ENCODE measurements around the gene MGAT4D. TPM values are rescaled to one million over a fixed set of nuclear protein-coding genes. Genes with fewer than 3 reads are reported as not detected.
A peak's percentile ranks its signal among the peaks of the same experiment; 100 is the strongest.
"Not testable (repeated sequence)": the region's sequence is repeated elsewhere in the genome, so short reads cannot be mapped to it uniquely, and the experiment has no call there.

Gene MGAT4D
- total RNA-seq, 1 experiment from 2014 or later = not detected

- ChIA-PET CTCF (interaction anchor here (0.8 kb wide), 1 partner anchor 86 kb away, joined by 3 read pairs; no protein-coding TSS in a partner anchor), POLR2A (no interaction called here)
- Histone ChIP-seq H3K9me3 (ENCODE audit: control insufficient read depth, insufficient read depth, low read depth, low read length) (no peaks in the 10 kb centered on the region), H3K4me3 (ENCODE audit: low read depth in 2 of 2, low read length in 2 of 2) (peak overlapping the region; percentile 83 to 88), H3K27me3 (ENCODE audit: control insufficient read depth, insufficient read depth, low read length) (no peaks in the 10 kb centered on the region), H3K36me3 (ENCODE audit: control insufficient read depth, insufficient read depth, low read length) (no peaks in the 10 kb centered on the region; the same call in 1 of the 2 replicates), H3K4me1 (ENCODE audit: control insufficient read depth, insufficient read depth, low read length) (peaks cover 5% of the 10 kb centered on the region), H3K27ac (ENCODE audit: low read length) (peak overlapping the region; percentile 54; the same call in 1 of the 2 replicates)
- no TSS peak for BruUV-seq (replicated peaks)
- no peak for TF ChIP-seq POLR2AphosphoS5 (IDR thresholded peaks at IDR 0.05; ENCODE audit: low read depth, low read length)
- no peak for TF ChIP-seq REST (IDR thresholded peaks at IDR 0.05; ENCODE audit: insufficient read depth in 1 of 2, low read depth in 2 of 2, low read length in 1 of 2)
- no peak for TF ChIP-seq SIN3A (IDR thresholded peaks at IDR 0.05; ENCODE audit: borderline replicate concordance, insufficient read depth, low read depth, low read length)
- TF ChIP-seq TCF7L2 (IDR thresholded peaks at IDR 0.05; ENCODE audit: low read depth, low read length) = no peak
- no peak for TF ChIP-seq CTCF (IDR thresholded peaks at IDR 0.05)
- DNase-seq (ENCODE audit: low read depth, low spot score) = no peak
- intact Hi-C loops (cut with micrococcal nuclease; ENCODE audit: unreplicated experiment) = no loop called here
- in situ Hi-C loops (cut with HindIII; ENCODE audit: low pct_unique_long_range_greater_than_20kb, low sequenced_read_pairs) = no loop called here
- 0 out of 2 replicates have a peak, but pooled peaks have one; percentile 3 for ATAC-seq
Measured at GRCh38 chr4:140523370-140523856, 25.3 kb upstream of the MGAT4D start.

- no peak for ATAC-seq
- in situ Hi-C loops (cut with HindIII; ENCODE audit: low pct_unique_long_range_greater_than_20kb, low sequenced_read_pairs) = no loop called here
- DNase-seq (ENCODE audit: low read depth, low spot score) = no peak
- CTCF ChIA-PET = no interaction called here
- Histone ChIP-seq H3K9me3 (ENCODE audit: control insufficient read depth, insufficient read depth, low read depth, low read length) (no peaks in the 10 kb centered on the region), H3K27ac (ENCODE audit: low read length) (no peak overlapping the region), H3K4me3 (ENCODE audit: low read depth in 2 of 2, low read length in 2 of 2) (no peak overlapping the region), H3K4me1 (ENCODE audit: control insufficient read depth, insufficient read depth, low read length) (no peaks in the 10 kb centered on the region), H3K27me3 (ENCODE audit: control insufficient read depth, insufficient read depth, low read length) (no peaks in the 10 kb centered on the region; the same call in 1 of the 2 replicates), H3K36me3 (ENCODE audit: control insufficient read depth, insufficient read depth, low read length) (no peaks in the 10 kb centered on the region)
- POLR2A ChIA-PET = no interaction called here
- TF ChIP-seq CTCF (IDR thresholded peaks at IDR 0.05) (no peak), POLR2AphosphoS5 (IDR thresholded peaks at IDR 0.05; ENCODE audit: low read depth, low read length) (no peak), TCF7L2 (IDR thresholded peaks at IDR 0.05; ENCODE audit: low read depth, low read length) (no peak), SIN3A (IDR thresholded peaks at IDR 0.05; ENCODE audit: borderline replicate concordance, insufficient read depth, low read depth, low read length) (no peak), REST (IDR thresholded peaks at IDR 0.05; ENCODE audit: insufficient read depth in 1 of 2, low read depth in 2 of 2, low read length in 1 of 2) (no peak)
- intact Hi-C loops (cut with micrococcal nuclease; ENCODE audit: unreplicated experiment) = no loop called here
- BruUV-seq (replicated peaks) = no TSS peak
Measured at GRCh38 chr4:140515423-140515822, 17.3 kb upstream of the MGAT4D start.

GRCh38 chr4:140513765-140514164 is 15.7 kb upstream of the MGAT4D start:
- DNase-seq (ENCODE audit: low read depth, low spot score); in situ Hi-C loops (cut with HindIII; ENCODE audit: low pct_unique_long_range_greater_than_20kb, low sequenced_read_pairs); H3K9me3 ChIP-seq (ENCODE audit: control insufficient read depth, insufficient read depth, low read depth, low read length); H3K27me3 ChIP-seq (ENCODE audit: control insufficient read depth, insufficient read depth, low read length); CTCF ChIA-PET; H3K4me1 ChIP-seq (ENCODE audit: control insufficient read depth, insufficient read depth, low read length); POLR2A ChIA-PET; ATAC-seq; BruUV-seq (replicated peaks); H3K36me3 ChIP-seq (ENCODE audit: control insufficient read depth, insufficient read depth, low read length); H3K27ac ChIP-seq (ENCODE audit: low read length); H3K4me3 ChIP-seq (ENCODE audit: low read depth in 2 of 2, low read length in 2 of 2); intact Hi-C loops (cut with micrococcal nuclease; ENCODE audit: unreplicated experiment): not testable (repeated sequence)

All from Panc1 (cell line).